Karpas-422 (cell line): ENCODE measurements around the gene PNMA6E. TPM values are rescaled to one million over a fixed set of nuclear protein-coding genes. Genes with fewer than 3 reads are reported as not detected.
A peak's percentile ranks its signal among the peaks of the same experiment; 100 is the strongest.

ENCODE experiments used
- DNase-seq: peaks from one replicate; pipeline ENCODE4 v3.0.0-alpha.2; 2015
- H2AFZ ChIP-seq: fragments of 200-600 bp; sonication (generic); 2 replicates; pipeline ENCODE4 v1.6.1; 2014; ENCODE audit warnings: antibody characterized with exemption, low read length, mixed read lengths
- H3K27ac ChIP-seq: fragments of 200-600 bp; sonication (generic); 2 replicates; pipeline ENCODE4 v1.5.1; 2014; ENCODE audit warnings: mild to moderate bottlenecking, low read length, moderate library complexity
- H3K27me3 ChIP-seq: fragments of 200-600 bp; sonication (generic); 2 replicates; pipeline ENCODE4 v1.6.1; 2014; ENCODE audit warnings: low read length, mixed read lengths
- H3K36me3 ChIP-seq: fragments of 200-600 bp; sonication (generic); 2 replicates; pipeline ENCODE4 v1.6.1; 2014; ENCODE audit warnings: low read length, mixed read lengths; ENCODE audit not compliant: insufficient read depth
- H3K4me1 ChIP-seq: fragments of 200-600 bp; sonication (generic); 2 replicates; pipeline ENCODE4 v1.6.1; 2014; ENCODE audit warnings: mild to moderate bottlenecking, low read length, mixed read lengths
- H3K4me2 ChIP-seq: fragments of 200-600 bp; sonication (generic); 2 replicates; pipeline ENCODE4 v1.6.1; 2014; ENCODE audit warnings: low read length, low read depth, mild to moderate bottlenecking; ENCODE audit not compliant: poor library complexity, severe bottlenecking
- H3K4me3 ChIP-seq: fragments of 200-600 bp; sonication (generic); 2 replicates; pipeline ENCODE4 v1.5.1; 2014; ENCODE audit warnings: mild to moderate bottlenecking, antibody characterized with exemption, low read length, mixed read lengths
- H3K79me2 ChIP-seq: fragments of 200-600 bp; sonication (generic); 2 replicates; pipeline ENCODE4 v1.6.1; 2014; ENCODE audit warnings: mild to moderate bottlenecking, low read length, mixed read lengths
- H3K9ac ChIP-seq: fragments of 200-600 bp; sonication (generic); 2 replicates; pipeline ENCODE4 v1.6.0; 2014; ENCODE audit warnings: low read length
- H3K9me2 ChIP-seq: fragments of 200-600 bp; sonication (generic), shearing (Covaris generic); replicated peaks from 2 replicates; pipeline ENCODE4 v1.6.0; 2014; ENCODE audit warnings: mild to moderate bottlenecking, low read length, moderate library complexity; ENCODE audit not compliant: insufficient read depth
- H3K9me3 ChIP-seq: fragments of 300-700, 200-600 bp; sonication (generic); 2 replicates; pipeline ENCODE4 v1.6.1; 2014; ENCODE audit warnings: low read length, mixed read lengths
- H4K20me1 ChIP-seq: fragments of 200-600 bp; sonication (generic); 2 replicates; pipeline ENCODE4 v1.6.1; 2014; ENCODE audit warnings: mild to moderate bottlenecking, antibody characterized with exemption, low read length, low read depth; ENCODE audit not compliant: insufficient read depth
- total RNA-seq: library from RNA; depleted of rRNA; stranded (reverse); fragments of >200 nt; shearing (Covaris generic); gene quantifications from 2 replicates; pipeline ENCODE4 v1.2.3, GENCODE V29; 2014; ENCODE audit warnings: low replicate concordance

Gene PNMA6E
- total RNA-seq, 1 experiment from 2014 or later: not detected

DNA sequence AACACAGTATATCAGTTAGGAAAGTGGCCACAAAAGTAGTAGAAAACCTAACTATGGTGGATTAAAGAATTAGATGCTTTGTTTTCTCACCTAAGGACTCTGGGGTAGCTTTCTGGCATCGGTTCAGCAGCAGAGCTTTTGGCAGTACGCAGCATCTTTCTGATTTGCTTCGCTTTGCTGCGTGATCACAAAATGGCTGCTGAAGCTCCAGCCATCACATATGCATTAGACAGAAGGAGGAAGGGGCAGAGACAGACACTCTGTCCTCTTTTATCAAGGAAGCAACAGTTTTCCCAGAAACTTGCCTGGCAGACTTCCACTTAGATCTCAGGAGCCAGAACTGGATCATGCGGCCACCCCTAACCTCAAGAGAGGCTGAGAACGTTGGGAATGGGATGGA is 29.6 kb upstream of the PNMA6E start:
- no peak overlapping the region for H2AFZ ChIP-seq
- H3K4me3 ChIP-seq: no peak overlapping the region
- no peaks in the 10 kb centered on the region for H3K9me3 ChIP-seq
- no peaks in the 10 kb centered on the region for H3K79me2 ChIP-seq
- H3K4me1 ChIP-seq: no peaks in the 10 kb centered on the region
- H3K9me2 ChIP-seq: no peaks in the 10 kb centered on the region
- H4K20me1 ChIP-seq: no peaks in the 10 kb centered on the region
- no peak for DNase-seq
- no peaks in the 10 kb centered on the region for H3K36me3 ChIP-seq
- H3K27me3 ChIP-seq: no peaks in the 10 kb centered on the region
- no peak overlapping the region for H3K4me2 ChIP-seq
- no peak overlapping the region for H3K27ac ChIP-seq
- H3K9ac ChIP-seq: no peak overlapping the region

DNA sequence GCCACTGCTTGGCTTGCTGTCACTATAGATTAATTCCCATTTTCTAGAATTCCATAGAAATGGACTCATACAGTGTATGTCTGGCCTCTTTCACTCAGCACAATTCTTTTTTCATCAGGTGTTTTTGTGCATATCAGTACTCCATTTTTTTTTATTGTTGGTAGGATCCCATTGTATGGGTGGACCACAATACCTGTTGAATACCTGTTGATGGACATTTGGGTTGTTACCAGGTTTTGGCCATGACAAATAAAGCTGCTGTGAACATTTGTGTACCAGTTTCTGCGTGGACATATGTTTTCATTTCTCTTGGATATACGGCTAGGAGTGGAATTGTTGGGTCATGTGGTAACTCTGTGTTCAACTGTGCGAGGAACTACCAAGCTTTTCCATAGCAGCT is 25.1 kb upstream of the PNMA6E start:
- H3K79me2 ChIP-seq: no peaks in the 10 kb centered on the region
- no peak overlapping the region for H3K4me2 ChIP-seq
- no peaks in the 10 kb centered on the region for H3K36me3 ChIP-seq
- no peaks in the 10 kb centered on the region for H3K9me2 ChIP-seq
- no peak overlapping the region for H3K9ac ChIP-seq
- H3K27me3 ChIP-seq: no peaks in the 10 kb centered on the region
- no peak overlapping the region for H3K27ac ChIP-seq
- H3K4me3 ChIP-seq: no peak overlapping the region
- H3K4me1 ChIP-seq: no peaks in the 10 kb centered on the region
- H3K9me3 ChIP-seq: no peaks in the 10 kb centered on the region
- DNase-seq: no peak
- no peak overlapping the region for H2AFZ ChIP-seq
- no peaks in the 10 kb centered on the region for H4K20me1 ChIP-seq

DNA sequence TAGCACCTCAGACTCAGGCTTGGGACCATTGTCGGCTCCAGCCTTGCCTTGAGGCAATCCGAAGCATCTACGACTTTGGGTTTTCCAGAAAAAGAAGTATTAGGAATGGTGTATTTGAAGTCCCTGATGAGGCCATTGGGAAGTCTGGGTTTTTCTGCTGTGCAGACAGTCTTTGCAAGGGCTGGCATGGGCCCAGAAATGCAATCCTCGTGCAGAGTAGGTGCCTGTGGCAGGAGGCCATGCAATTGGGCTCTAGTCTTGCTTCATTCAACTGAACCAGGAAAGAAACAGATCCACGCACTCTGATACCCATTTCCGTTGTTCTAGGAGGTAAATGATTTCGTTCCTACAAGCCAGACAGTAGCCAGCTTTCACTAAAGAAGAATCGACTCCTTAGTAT is 22.5 kb upstream of the PNMA6E start:
- Histone ChIP-seq H3K9me3 (no peaks in the 10 kb centered on the region), H3K9ac (no peak overlapping the region), H3K27ac (no peak overlapping the region), H3K9me2 (no peaks in the 10 kb centered on the region), H4K20me1 (no peaks in the 10 kb centered on the region), H2AFZ (no peak overlapping the region), H3K4me1 (no peaks in the 10 kb centered on the region; the same call in 1 of the 2 replicates), H3K36me3 (no peaks in the 10 kb centered on the region), H3K4me3 (no peak overlapping the region), H3K79me2 (no peaks in the 10 kb centered on the region), H3K4me2 (no peak overlapping the region), H3K27me3 (no peaks in the 10 kb centered on the region)
- DNase-seq: no peak

DNA sequence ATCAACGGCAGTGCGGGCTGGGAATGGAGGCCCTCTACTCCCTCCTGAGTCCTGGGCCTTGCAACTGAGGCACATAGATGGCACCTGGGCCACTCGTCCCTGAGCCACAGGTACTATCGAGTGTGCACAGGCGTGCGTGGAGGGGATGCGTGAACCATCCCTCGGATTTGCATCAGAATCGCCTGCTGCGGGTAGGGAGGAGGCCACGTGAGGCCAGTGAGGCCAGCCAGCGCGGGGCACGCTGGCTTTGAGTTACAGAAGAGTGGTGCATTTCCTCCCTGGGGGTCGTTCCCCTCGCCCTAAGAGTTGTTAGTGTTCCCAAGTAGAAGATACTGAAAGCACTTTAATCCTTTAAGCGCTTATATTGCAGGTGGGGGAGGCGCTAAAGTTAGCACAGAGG is 20.7 kb upstream of the PNMA6E start:
- Histone ChIP-seq H3K9me3 (no peaks in the 10 kb centered on the region), H3K9ac (no peak overlapping the region), H3K4me2 (no peak overlapping the region), H2AFZ (no peak overlapping the region), H3K27me3 (no peaks in the 10 kb centered on the region), H3K27ac (no peak overlapping the region), H3K36me3 (no peaks in the 10 kb centered on the region), H3K4me3 (no peak overlapping the region), H3K4me1 (peaks cover 9% of the 10 kb centered on the region), H3K79me2 (no peaks in the 10 kb centered on the region), H4K20me1 (no peaks in the 10 kb centered on the region), H3K9me2 (no peaks in the 10 kb centered on the region)
- DNase-seq: no peak

DNA sequence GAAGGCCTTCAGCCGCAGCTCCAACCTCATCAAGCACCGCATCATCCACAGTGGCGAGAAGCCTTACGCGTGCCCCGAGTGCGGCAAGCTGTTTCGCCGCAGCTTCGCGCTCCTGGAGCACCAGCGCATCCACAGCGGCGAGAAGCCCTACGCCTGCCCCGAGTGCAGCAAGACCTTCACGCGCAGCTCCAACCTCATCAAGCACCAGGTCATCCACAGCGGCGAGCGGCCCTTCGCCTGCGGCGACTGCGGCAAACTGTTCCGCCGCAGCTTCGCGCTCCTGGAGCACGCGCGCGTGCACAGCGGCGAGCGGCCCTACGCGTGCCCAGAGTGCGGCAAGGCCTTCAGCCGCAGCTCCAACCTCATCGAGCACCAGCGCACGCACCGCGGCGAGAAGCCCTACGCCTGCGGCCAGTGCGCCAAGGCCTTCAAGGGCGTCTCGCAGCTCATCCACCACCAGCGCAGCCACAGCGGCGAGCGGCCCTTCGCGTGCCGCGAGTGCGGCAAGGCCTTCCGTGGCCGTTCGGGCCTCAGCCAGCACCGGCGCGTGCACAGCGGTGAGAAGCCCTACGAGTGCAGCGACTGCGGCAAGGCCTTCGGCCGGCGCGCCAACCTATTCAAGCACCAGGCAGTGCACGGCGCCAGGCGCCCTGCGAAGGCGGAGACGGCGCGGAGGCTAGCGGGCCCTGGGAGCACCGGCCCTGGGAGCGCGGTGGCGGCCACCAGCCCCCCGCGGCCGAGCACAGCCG is 19.9 kb upstream of the PNMA6E start:
- no peaks in the 10 kb centered on the region for H3K27me3 ChIP-seq
- no peaks in the 10 kb centered on the region for H3K9me3 ChIP-seq
- peaks cover 16% of the 10 kb centered on the region for H3K4me1 ChIP-seq
- no peak overlapping the region for H3K27ac ChIP-seq
- no peak overlapping the region for H3K4me3 ChIP-seq
- no peak overlapping the region for H3K9ac ChIP-seq
- no peaks in the 10 kb centered on the region for H4K20me1 ChIP-seq
- no peak for DNase-seq
- no peaks in the 10 kb centered on the region for H3K9me2 ChIP-seq
- H3K79me2 ChIP-seq: no peaks in the 10 kb centered on the region
- no peak overlapping the region for H3K4me2 ChIP-seq
- H2AFZ ChIP-seq: no peak overlapping the region
- H3K36me3 ChIP-seq: no peaks in the 10 kb centered on the region

DNA sequence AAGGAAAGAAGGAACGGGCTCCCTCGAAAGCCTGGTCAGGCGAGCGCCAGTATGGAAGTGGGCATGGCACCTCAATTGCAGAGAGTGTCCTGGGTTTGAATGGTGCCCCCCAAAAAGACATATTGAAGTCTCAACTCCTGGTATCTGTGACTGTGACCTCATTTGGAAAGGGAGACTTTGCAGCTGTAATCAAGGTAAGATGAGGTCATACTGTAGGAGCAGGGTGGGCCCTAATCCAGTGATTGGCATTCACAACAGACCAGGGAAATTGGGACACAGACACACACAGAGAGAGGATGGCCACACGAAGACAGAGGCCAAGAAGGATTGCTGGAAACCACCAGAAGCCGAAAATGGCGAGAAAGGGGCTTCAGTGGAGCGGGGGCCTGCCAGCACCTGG is 16.5 kb upstream of the PNMA6E start:
- no peaks in the 10 kb centered on the region for H4K20me1 ChIP-seq
- no peaks in the 10 kb centered on the region for H3K9me3 ChIP-seq
- no peak overlapping the region for H3K9ac ChIP-seq
- no peaks in the 10 kb centered on the region for H3K79me2 ChIP-seq
- no peak overlapping the region for H3K4me3 ChIP-seq
- no peak overlapping the region for H3K4me2 ChIP-seq
- H3K4me1 ChIP-seq: peaks cover 16% of the 10 kb centered on the region
- no peaks in the 10 kb centered on the region for H3K27me3 ChIP-seq
- no peak overlapping the region for H2AFZ ChIP-seq
- no peak for DNase-seq
- H3K9me2 ChIP-seq: no peaks in the 10 kb centered on the region
- no peak overlapping the region for H3K27ac ChIP-seq
- H3K36me3 ChIP-seq: no peaks in the 10 kb centered on the region

DNA sequence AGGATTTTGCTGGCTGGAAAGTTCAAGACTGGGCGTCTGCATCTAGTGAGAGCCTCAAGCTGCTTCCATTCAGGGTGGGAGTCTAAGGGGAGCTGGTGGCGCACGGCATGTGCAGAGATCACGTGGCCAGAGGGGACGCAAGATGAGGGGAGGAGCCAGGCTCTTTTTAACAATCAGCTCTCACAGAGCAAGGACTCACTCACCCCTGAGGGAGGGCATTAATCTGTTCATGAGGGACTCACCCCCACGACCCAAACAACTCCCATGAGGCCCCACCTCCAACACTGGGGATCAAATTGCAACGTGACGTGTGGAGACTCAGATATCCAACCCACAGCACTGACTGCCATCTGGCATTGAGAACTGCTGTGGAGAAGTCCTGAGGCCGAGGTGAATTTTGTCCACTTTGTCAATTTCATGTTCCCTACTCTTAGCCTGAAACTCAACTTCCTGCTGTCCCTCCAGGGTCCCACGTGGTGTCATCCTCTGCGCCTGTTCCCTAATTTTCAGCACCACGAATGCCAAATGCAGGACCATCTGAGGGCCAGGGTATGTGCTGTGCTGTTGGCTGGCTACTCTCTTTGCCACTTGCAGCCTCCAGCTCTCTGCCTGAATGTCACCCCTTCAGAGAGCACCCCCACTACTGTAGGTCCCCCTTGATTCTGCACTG is 15.8 kb upstream of the PNMA6E start:
- Histone ChIP-seq H3K4me1 (peaks cover 16% of the 10 kb centered on the region), H3K9me2 (no peaks in the 10 kb centered on the region), H3K4me3 (no peak overlapping the region), H3K27me3 (no peaks in the 10 kb centered on the region), H3K79me2 (no peaks in the 10 kb centered on the region), H3K36me3 (no peaks in the 10 kb centered on the region), H2AFZ (peak overlapping the region; percentile 18; the same call in 1 of the 2 replicates), H3K4me2 (no peak overlapping the region), H3K9me3 (no peaks in the 10 kb centered on the region), H3K27ac (no peak overlapping the region), H4K20me1 (no peaks in the 10 kb centered on the region), H3K9ac (no peak overlapping the region)
- peak; percentile 66 for DNase-seq

DNA sequence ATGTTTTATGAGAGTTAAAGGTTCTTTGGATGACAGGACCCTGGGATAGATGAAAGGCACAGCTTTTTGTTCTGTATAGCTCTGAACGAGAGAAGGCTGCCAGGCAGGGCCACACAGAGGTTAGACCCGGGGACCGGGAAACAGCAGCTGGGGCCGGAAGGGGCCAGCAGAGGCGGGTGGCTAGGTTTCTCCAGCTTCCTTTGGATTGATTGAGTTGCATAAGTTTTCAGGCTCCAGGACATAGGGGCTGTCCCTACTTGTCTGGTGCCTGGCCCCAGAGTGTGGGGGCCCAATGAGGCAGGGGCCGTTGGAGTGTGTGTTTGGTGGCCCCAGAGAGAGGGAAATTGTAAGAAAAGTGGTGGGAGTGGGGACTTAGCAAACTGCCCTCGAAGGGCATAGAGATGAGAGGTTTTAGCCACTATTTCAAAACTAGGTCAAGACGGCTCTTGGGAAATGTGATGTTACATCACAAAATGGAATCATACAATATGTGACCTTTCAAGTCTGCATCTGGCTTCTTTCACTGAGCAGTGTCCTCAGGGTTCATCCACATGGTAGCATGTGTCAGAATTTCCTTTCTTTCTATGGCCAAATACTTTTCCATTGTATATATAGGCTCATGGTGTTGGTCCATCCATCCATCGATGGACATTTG is 13.8 kb upstream of the PNMA6E start:
- no peaks in the 10 kb centered on the region for H3K9me3 ChIP-seq
- H3K4me2 ChIP-seq: no peak overlapping the region
- H3K27ac ChIP-seq: no peak overlapping the region
- H4K20me1 ChIP-seq: no peaks in the 10 kb centered on the region
- H3K36me3 ChIP-seq: no peaks in the 10 kb centered on the region
- H2AFZ ChIP-seq: no peak overlapping the region
- no peak overlapping the region for H3K4me3 ChIP-seq
- no peak overlapping the region for H3K9ac ChIP-seq
- peaks cover 16% of the 10 kb centered on the region for H3K4me1 ChIP-seq
- no peak for DNase-seq
- no peaks in the 10 kb centered on the region for H3K79me2 ChIP-seq
- no peaks in the 10 kb centered on the region for H3K27me3 ChIP-seq
- no peaks in the 10 kb centered on the region for H3K9me2 ChIP-seq
